Stimulated activated naive B cell treated with anti-CD40 and anti-IgM and Interleukin-4, amounts not matched to agents 10 μg/mL and 1 μg/mL and 100 μg/mL, for 72 hours (primary cell): ENCODE data around the gene OVCA2.

Experiments
- ATAC-seq, 2 donors: fragments of 150-1000 bp; cut with Tn5 transposase; replicated peaks; 2 replicates each; pipeline ENCODE4 v1.10.0; 2021; ENCODE audit warnings: moderate library complexity in 1 of 2
- DNase-seq: peaks from one replicate; pipeline ENCODE4 v3.0.0; 2021
- H3K27ac Mint-ChIP-seq: one replicate; pipeline ENCODE4 v1.8.0; 2022; ENCODE audit warnings: mild to moderate bottlenecking, mixed read lengths
- H3K27me3 Mint-ChIP-seq, 2 donors: one replicate each; pipeline ENCODE4 v1.8.0; 2022; ENCODE audit warnings: mixed read lengths in 2 of 2
- H3K36me3 Mint-ChIP-seq, 2 donors: one replicate each; pipeline ENCODE4 v1.8.0; 2022; ENCODE audit warnings: mixed read lengths in 2 of 2, mild to moderate bottlenecking in 1 of 2
- H3K4me1 Mint-ChIP-seq, 2 donors: one replicate each; pipeline ENCODE4 v1.8.0; 2022; ENCODE audit warnings: mixed read lengths in 2 of 2, mild to moderate bottlenecking in 1 of 2
- H3K4me3 Mint-ChIP-seq, 2 donors: one replicate each; pipeline ENCODE4 v1.8.0; 2022; ENCODE audit warnings: mild to moderate bottlenecking in 2 of 2, mixed read lengths in 2 of 2, moderate library complexity in 1 of 2
- H3K9me3 Mint-ChIP-seq, 2 donors: one replicate each; pipeline ENCODE4 v1.8.0; 2022; ENCODE audit warnings: mixed read lengths in 2 of 2, mild to moderate bottlenecking in 1 of 2

OVCA2 gene

GRCh38 chr17:2022647-2023240 lies 19.1 kb upstream of the OVCA2 start:
- H3K27ac Mint-ChIP-seq = no peak overlapping the region
- DNase-seq = no peak

GRCh38 chr17:2023256-2023655 lies 18.6 kb upstream of the OVCA2 start:
- Mint-ChIP-seq H3K9me3 (no peaks in the 10 kb centered on the region), H3K27me3 (peaks cover 59 to 72% of the 10 kb centered on the region in 2 donors), H3K27ac (peak overlapping the region; percentile 31), H3K4me3 (peak overlapping the region; percentile 23 to 39), H3K36me3 (no peaks in the 10 kb centered on the region), H3K4me1 (peaks cover 15 to 31% of the 10 kb centered on the region in 2 donors)
- ATAC-seq (no peak), DNase-seq (no peak)

More at GRCh38 chr17:2022647-2023240, 19.1 kb upstream of the OVCA2 start:
- peaks cover 59 to 72% of the 10 kb centered on the region in 2 donors for H3K27me3 Mint-ChIP-seq
- peaks cover 14 to 31% of the 10 kb centered on the region in 2 donors for H3K4me1 Mint-ChIP-seq
- H3K4me3 Mint-ChIP-seq = peak overlapping the region in 1 of 2 donors; percentile 33
- no peak for ATAC-seq
- H3K9me3 Mint-ChIP-seq = no peaks in the 10 kb centered on the region
- no peaks in the 10 kb centered on the region for H3K36me3 Mint-ChIP-seq

- H3K27ac Mint-ChIP-seq = no peak overlapping the region
- H3K27me3 Mint-ChIP-seq = peaks cover 62 to 73% of the 10 kb centered on the region in 2 donors
- H3K4me1 Mint-ChIP-seq = peaks cover 17 to 34% of the 10 kb centered on the region in 2 donors
- peak overlapping the region; percentile 74 to 76 for H3K4me3 Mint-ChIP-seq
- H3K36me3 Mint-ChIP-seq = no peaks in the 10 kb centered on the region
- H3K9me3 Mint-ChIP-seq = no peaks in the 10 kb centered on the region
- no peak for DNase-seq
- peak; percentile 22 to 26 for ATAC-seq
Observed at GRCh38 chr17:2023692-2024571, 17.9 kb upstream of the OVCA2 start.

- ATAC-seq = no peak
- Mint-ChIP-seq H3K36me3 (no peaks in the 10 kb centered on the region), H3K9me3 (no peaks in the 10 kb centered on the region), H3K27me3 (peaks cover 56 to 68% of the 10 kb centered on the region in 2 donors), H3K27ac (no peak overlapping the region), H3K4me3 (peak overlapping the region in 1 of 2 donors; percentile 82), H3K4me1 (peaks cover 20 to 40% of the 10 kb centered on the region in 2 donors)
- DNase-seq = no peak
Observed at GRCh38 chr17:2024572-2025219, 17.1 kb upstream of the OVCA2 start.

- DNase-seq (no peak), ATAC-seq (peak in 1 of 2 donors; percentile 3)
- Mint-ChIP-seq H3K9me3 (no peaks in the 10 kb centered on the region), H3K36me3 (no peaks in the 10 kb centered on the region), H3K27ac (peak within 1 kb of the TSS; percentile 2), H3K4me1 (peaks cover 20 to 43% of the 10 kb centered on the region in 2 donors), H3K27me3 (peaks cover 50 to 63% of the 10 kb centered on the region in 2 donors), H3K4me3 (peak within 1 kb of the TSS; percentile 76 to 82)
Observed at GRCh38 chr17:2025220-2025621, 16.6 kb upstream of the OVCA2 start, which contains the start of gene RTN4RL1. Gene RTN4RL1, minus strand, starts transcription at chr17:2025334. Its CDS starts 469 bp downstream, at chr17:2024865.

- Mint-ChIP-seq H3K27me3 (peaks cover 49 to 59% of the 10 kb centered on the region in 2 donors), H3K4me3 (peak overlapping the region; percentile 73 to 82)
- DNase-seq = no peak
Observed at GRCh38 chr17:2025622-2026309, 16.1 kb upstream of the OVCA2 start.

GRCh38 chr17:2027528-2028233 lies 14.1 kb upstream of the OVCA2 start:
- no peak for DNase-seq
- Mint-ChIP-seq H3K4me3 (no peak overlapping the region), H3K27me3 (peaks cover 40 to 49% of the 10 kb centered on the region in 2 donors), H3K36me3 (no peaks in the 10 kb centered on the region), H3K4me1 (peaks cover 25 to 47% of the 10 kb centered on the region in 2 donors), H3K9me3 (no peaks in the 10 kb centered on the region), H3K27ac (no peak overlapping the region)
- ATAC-seq = no peak

More at GRCh38 chr17:2025622-2026309, 16.1 kb upstream of the OVCA2 start:
- H3K4me1 Mint-ChIP-seq = peaks cover 23 to 45% of the 10 kb centered on the region in 2 donors
- no peak for ATAC-seq
- no peaks in the 10 kb centered on the region for H3K9me3 Mint-ChIP-seq
- H3K36me3 Mint-ChIP-seq = no peaks in the 10 kb centered on the region
- H3K27ac Mint-ChIP-seq = peak overlapping the region; percentile 2

- no peak for DNase-seq
- H3K9me3 Mint-ChIP-seq = no peaks in the 10 kb centered on the region
- no peak overlapping the region for H3K27ac Mint-ChIP-seq
- H3K4me1 Mint-ChIP-seq = peaks cover 29 to 47% of the 10 kb centered on the region in 2 donors
- H3K27me3 Mint-ChIP-seq = peaks cover 38 to 47% of the 10 kb centered on the region in 2 donors
- H3K36me3 Mint-ChIP-seq = no peaks in the 10 kb centered on the region
- no peak overlapping the region for H3K4me3 Mint-ChIP-seq
- no peak for ATAC-seq
Observed at GRCh38 chr17:2028234-2028614, 13.6 kb upstream of the OVCA2 start.

- Mint-ChIP-seq H3K27me3 (peaks cover 38 to 47% of the 10 kb centered on the region in 2 donors), H3K4me1 (peaks cover 29 to 44% of the 10 kb centered on the region in 2 donors), H3K4me3 (peak overlapping the region in 1 of 2 donors; percentile 16), H3K9me3 (no peaks in the 10 kb centered on the region), H3K27ac (no peak overlapping the region), H3K36me3 (no peaks in the 10 kb centered on the region)
- no peak for ATAC-seq
- no peak for DNase-seq
Observed at GRCh38 chr17:2028737-2029136, 13.1 kb upstream of the OVCA2 start.

GRCh38 chr17:2029911-2030778 lies 11.7 kb upstream of the OVCA2 start, which contains the start of gene DPH1:
Gene DPH1, plus strand, starts transcription at chr17:2030153. Its CDS starts 17 bp downstream, at chr17:2030170.
- DNase-seq = peak; percentile 84
- ATAC-seq = peak; percentile 94
- Mint-ChIP-seq H3K27me3 (peaks cover 34 to 40% of the 10 kb centered on the region in 2 donors), H3K36me3 (no peaks in the 10 kb centered on the region), H3K27ac (peak within 1 kb of the TSS; percentile 87), H3K9me3 (no peaks in the 10 kb centered on the region), H3K4me1 (peaks cover 28 to 36% of the 10 kb centered on the region in 2 donors), H3K4me3 (peak within 1 kb of the TSS; percentile 94 to 95)

GRCh38 chr17:2030779-2031163 lies 11.1 kb upstream of the OVCA2 start:
- Mint-ChIP-seq H3K9me3 (no peaks in the 10 kb centered on the region), H3K27ac (peak overlapping the region; percentile 87), H3K36me3 (peaks cover 0 to under 1% of the 10 kb centered on the region in 2 donors), H3K4me1 (peaks cover 25 to 32% of the 10 kb centered on the region in 2 donors), H3K4me3 (peak overlapping the region; percentile 94 to 95), H3K27me3 (peaks cover 28 to 34% of the 10 kb centered on the region in 2 donors)
- ATAC-seq (peak; percentile 30 to 34), DNase-seq (no peak)

GRCh38 chr17:2033153-2033552 lies 8.7 kb upstream of the OVCA2 start:
- no peak for DNase-seq
- no peak for ATAC-seq
- Mint-ChIP-seq H3K9me3 (no peaks in the 10 kb centered on the region), H3K27ac (no peak overlapping the region), H3K27me3 (peaks cover 9 to 10% of the 10 kb centered on the region in 2 donors), H3K4me1 (peaks cover 17 to 24% of the 10 kb centered on the region in 2 donors), H3K4me3 (no peak overlapping the region), H3K36me3 (peaks cover 14 to 16% of the 10 kb centered on the region in 2 donors)
